ENCODE measurements around the gene ZNF385D.
A peak's percentile ranks its signal among the peaks of the same experiment; 100 is the strongest.

Gene ZNF385D

DNA sequence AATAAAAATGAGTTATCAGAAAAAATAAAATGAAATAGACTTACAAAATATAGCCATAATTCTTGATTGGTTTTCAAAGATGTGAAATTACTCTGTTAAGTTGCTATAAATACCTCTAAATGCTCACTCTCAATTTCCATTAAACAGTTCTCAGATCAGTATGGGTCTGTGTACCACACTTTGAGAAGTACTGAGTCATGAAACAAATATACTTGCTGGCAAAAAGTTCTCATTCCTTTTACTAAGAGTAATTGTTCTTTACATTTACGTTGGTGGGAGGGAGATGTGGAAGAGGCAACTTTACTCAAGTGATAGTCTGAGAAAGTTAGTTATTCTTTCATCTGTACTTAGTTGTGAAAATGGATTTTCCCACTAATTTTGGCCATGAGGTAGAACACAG, 96.3 kb downstream of the ZNF385D start:
- TF ChIP-seq, protein P1, sequence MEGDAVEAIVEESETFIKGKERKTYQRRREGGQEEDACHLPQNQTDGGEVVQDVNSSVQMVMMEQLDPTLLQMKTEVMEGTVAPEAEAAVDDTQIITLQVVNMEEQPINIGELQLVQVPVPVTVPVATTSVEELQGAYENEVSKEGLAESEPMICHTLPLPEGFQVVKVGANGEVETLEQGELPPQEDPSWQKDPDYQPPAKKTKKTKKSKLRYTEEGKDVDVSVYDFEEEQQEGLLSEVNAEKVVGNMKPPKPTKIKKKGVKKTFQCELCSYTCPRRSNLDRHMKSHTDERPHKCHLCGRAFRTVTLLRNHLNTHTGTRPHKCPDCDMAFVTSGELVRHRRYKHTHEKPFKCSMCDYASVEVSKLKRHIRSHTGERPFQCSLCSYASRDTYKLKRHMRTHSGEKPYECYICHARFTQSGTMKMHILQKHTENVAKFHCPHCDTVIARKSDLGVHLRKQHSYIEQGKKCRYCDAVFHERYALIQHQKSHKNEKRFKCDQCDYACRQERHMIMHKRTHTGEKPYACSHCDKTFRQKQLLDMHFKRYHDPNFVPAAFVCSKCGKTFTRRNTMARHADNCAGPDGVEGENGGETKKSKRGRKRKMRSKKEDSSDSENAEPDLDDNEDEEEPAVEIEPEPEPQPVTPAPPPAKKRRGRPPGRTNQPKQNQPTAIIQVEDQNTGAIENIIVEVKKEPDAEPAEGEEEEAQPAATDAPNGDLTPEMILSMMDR (IDR thresholded peaks at IDR 0.05; ENCODE audit: low read depth, low read length, missing control alignments) = no peak
- in situ Hi-C loops (cut with HindIII; ENCODE audit: low sequenced_read_pairs) = no loop called here
- no peak overlapping the region for H3K4me3 ChIP-seq (ENCODE audit: low read depth, low read length)
- DNase-seq (ENCODE audit: low read depth) = peak; percentile 49

DNA sequence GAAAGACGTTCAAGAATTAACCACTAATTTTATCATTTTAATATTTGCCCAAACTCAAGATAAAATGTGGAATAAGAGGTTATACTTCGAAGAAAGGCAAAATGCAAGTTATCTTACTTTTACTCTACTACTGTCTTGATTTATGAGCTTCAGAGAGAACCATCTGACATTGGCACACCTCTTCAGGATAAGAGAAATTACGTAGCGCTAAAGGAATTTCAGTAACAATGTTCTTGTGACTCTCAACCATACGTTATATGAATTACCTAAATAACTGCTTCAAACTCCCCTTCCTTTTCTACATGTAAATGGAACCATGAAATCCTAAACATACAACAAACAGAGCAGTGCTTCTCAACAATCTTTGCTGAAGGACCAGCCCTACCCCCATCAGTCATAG, 96.8 kb downstream of the ZNF385D start:
- in situ Hi-C loops (cut with HindIII; ENCODE audit: low sequenced_read_pairs) = no loop called here
- DNase-seq (ENCODE audit: low read depth) = no peak
- no peak overlapping the region for H3K4me3 ChIP-seq (ENCODE audit: low read depth, low read length)
- TF ChIP-seq, protein P1 (IDR thresholded peaks at IDR 0.05; ENCODE audit: low read depth, low read length, missing control alignments) = no peak

DNA sequence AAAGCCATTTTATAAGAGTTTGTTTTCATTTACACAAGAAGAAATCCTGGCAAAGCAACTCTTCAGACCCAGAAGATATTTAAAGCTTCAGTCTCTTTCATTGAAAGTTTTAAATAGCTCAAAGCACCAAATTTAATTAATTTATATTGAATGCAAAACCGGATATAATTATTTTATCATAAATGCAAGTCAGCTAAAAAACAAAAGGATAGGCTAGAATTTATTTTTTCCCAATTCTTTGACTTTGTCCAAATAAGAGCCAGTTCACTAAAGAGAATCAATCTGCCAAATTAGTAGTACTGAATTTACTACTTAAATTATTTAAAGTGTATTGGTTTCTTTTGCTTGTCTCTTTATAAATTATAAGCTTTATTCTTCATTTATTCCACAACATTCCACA, 101.5 kb downstream of the ZNF385D start:
- TF ChIP-seq, protein P1 (IDR thresholded peaks at IDR 0.05; ENCODE audit: low read depth, low read length, missing control alignments) = no peak
- in situ Hi-C loops (cut with HindIII; ENCODE audit: low sequenced_read_pairs) = no loop called here
- no peak for DNase-seq (ENCODE audit: low read depth)
- no peak overlapping the region for H3K4me3 ChIP-seq (ENCODE audit: low read depth, low read length)

DNA sequence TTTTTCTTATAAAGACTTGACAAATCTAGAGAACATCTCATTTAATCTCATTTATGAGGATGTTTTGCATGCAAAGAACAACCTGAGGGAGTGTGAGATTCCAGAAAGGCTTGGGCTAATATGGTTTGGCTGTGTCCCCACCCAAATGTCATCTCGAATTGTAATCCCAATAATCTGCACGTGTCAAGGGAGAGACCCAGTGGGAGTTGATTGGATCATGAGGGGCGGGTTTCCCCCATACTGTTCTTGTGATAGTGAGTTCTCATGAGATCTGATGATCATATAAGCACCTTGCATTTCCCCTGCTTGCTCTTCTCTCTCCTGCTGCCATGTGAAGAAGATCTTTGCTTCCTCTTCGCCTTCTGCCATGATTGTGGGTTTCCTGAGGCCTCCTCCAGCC, 103.0 kb downstream of the ZNF385D start:
- TF ChIP-seq, protein P1 (IDR thresholded peaks at IDR 0.05; ENCODE audit: low read depth, low read length, missing control alignments) = no peak
- no peak overlapping the region for H3K4me3 ChIP-seq (ENCODE audit: low read depth, low read length)
- DNase-seq (ENCODE audit: low read depth) = no peak
- in situ Hi-C loops (cut with HindIII; ENCODE audit: low sequenced_read_pairs) = no loop called here

DNA sequence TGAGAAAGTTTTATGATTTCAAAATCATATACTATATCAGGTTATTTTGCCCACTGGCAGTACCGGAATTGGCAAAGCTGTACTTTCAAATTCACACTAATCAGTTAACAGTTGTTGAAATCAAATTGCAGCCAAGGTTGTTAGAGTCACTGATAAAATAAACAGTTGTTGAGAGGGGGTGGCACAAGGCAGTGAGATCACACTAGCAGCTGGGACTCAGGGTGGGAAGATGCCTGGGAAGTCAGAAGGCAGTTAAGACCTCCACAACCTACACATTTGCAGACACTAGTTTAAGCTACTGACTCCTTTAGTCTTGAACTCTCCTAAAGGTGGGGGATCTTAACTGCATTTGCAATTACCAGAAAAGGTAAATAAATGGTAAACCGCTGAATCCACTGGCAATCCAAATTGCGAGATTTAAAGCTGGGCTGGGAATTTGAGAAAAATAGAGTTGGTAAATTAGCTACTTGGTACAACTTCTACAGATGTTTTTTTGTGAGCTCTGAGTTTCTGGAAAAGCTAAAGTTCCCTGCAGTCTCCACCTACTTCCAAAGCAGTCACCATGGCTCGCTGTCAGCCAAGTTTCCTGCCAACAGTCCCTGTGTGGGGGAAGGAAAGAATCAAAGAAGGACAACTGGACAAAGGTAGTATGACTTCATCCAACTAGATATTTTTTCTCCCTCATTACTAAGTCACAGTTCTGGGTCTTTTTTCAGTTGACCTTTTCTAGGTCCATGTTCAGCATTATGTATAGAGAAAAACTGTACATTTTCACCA, 105.7 kb downstream of the ZNF385D start:
- DNase-seq (ENCODE audit: low read depth) = no peak
- no peak overlapping the region for H3K4me3 ChIP-seq (ENCODE audit: low read depth, low read length)
- in situ Hi-C loops (cut with HindIII; ENCODE audit: low sequenced_read_pairs) = no loop called here
- TF ChIP-seq, protein P1 (IDR thresholded peaks at IDR 0.05; ENCODE audit: low read depth, low read length, missing control alignments) = no peak

DNA sequence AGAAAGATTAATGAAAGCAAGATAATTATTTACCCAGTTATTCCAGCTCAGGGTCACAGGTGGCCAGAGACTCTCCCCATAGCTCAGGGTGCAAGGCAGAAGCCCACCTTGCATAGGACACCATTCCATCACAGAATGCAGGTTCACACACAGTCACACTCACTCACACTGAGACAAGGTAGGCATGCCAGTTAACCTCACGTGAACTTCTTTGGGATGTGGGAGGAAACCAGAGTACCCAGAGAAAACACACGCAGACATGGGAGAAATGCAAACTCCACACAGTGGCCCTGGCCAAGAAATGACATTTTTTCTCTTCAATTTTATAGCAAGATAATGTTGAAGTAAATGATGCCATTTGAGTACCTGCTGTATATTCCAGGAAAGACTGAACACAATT, 106.7 kb downstream of the ZNF385D start:
- in situ Hi-C loops (cut with HindIII; ENCODE audit: low sequenced_read_pairs) = no loop called here
- no peak for DNase-seq (ENCODE audit: low read depth)
- TF ChIP-seq, protein P1 (IDR thresholded peaks at IDR 0.05; ENCODE audit: low read depth, low read length, missing control alignments) = no peak
- no peak overlapping the region for H3K4me3 ChIP-seq (ENCODE audit: low read depth, low read length)

All from astrocyte of the cerebellum (primary cell).